GM18505 (cell line): ENCODE measurements around the gene MPG.
A peak's percentile ranks its signal among the peaks of the same experiment; 100 is the strongest.

Experiments
- ATAC-seq: cut with Tn5 transposase; IDR thresholded peaks from one replicate; pipeline ENCODE4 v1.9.1; 2021; ENCODE audit not compliant: unreplicated experiment
- POLR2A ChIP-seq: IDR thresholded peaks from 4 replicates; pipeline ENCODE4 v1.6.1; 2011; ENCODE audit warnings: borderline replicate concordance; ENCODE audit not compliant: insufficient read depth, insufficient read length; ENCODE audit errors: extremely low read depth

MPG gene

GRCh38 chr16:86483-86952 lies 8.5 kb downstream of the MPG start:
- no peak for TF ChIP-seq POLR2A
- ATAC-seq = no peak

- no peak for TF ChIP-seq POLR2A
Measured at GRCh38 chr16:88613-89012, 10.6 kb downstream of the MPG start.

GRCh38 chr16:89391-90302 lies 11.6 kb downstream of the MPG start:
- ATAC-seq = no peak
- TF ChIP-seq POLR2A = no peak

More at GRCh38 chr16:88613-89012, 10.6 kb downstream of the MPG start:
- ATAC-seq = no peak

- ATAC-seq = no peak
- no peak for TF ChIP-seq POLR2A
Measured at GRCh38 chr16:91484-91883, 13.5 kb downstream of the MPG start.

GRCh38 chr16:92431-93339 lies 14.7 kb downstream of the MPG start:
- no peak for ATAC-seq
- TF ChIP-seq POLR2A = no peak

- no peak for TF ChIP-seq POLR2A
- ATAC-seq = no peak
Measured at GRCh38 chr16:94918-95265, 16.9 kb downstream of the MPG start.

- peak; percentile 76 for ATAC-seq
- TF ChIP-seq POLR2A = no peak
Measured at GRCh38 chr16:96935-97381, 18.9 kb downstream of the MPG start.

- no peak for ATAC-seq
- no peak for TF ChIP-seq POLR2A
Measured at GRCh38 chr16:97822-98221, 19.8 kb downstream of the MPG start.

- ATAC-seq = no peak
- no peak for TF ChIP-seq POLR2A
Measured at GRCh38 chr16:100989-101388, 23.0 kb downstream of the MPG start.

- no peak for TF ChIP-seq POLR2A
- ATAC-seq = no peak
Measured at GRCh38 chr16:101586-101985, 23.6 kb downstream of the MPG start.

GRCh38 chr16:102060-102855 lies 24.2 kb downstream of the MPG start:
- no peak for TF ChIP-seq POLR2A
- ATAC-seq = no peak

- no peak for TF ChIP-seq POLR2A
- no peak for ATAC-seq
Measured at GRCh38 chr16:104355-104754, 26.3 kb downstream of the MPG start.

- ATAC-seq = no peak
- no peak for TF ChIP-seq POLR2A
Measured at GRCh38 chr16:104928-105327, 26.9 kb downstream of the MPG start.

- TF ChIP-seq POLR2A = no peak
- no peak for ATAC-seq
Measured at GRCh38 chr16:105521-105920, 27.5 kb downstream of the MPG start.
